Measurements from ENCODE around the gene SEC11A. TPM values are rescaled to one million over a fixed set of nuclear protein-coding genes. Genes with fewer than 3 reads are reported as not detected.

The SEC11A gene
- total and polyA plus RNA-seq, 4 donors, result 108 to 185 (median 130) TPM

- no peaks in the 10 kb centered on the region for H3K9me3 ChIP-seq (ENCODE audit: control insufficient read depth, insufficient read depth, low read length)
- peaks cover 19% of the 10 kb centered on the region for H3K36me3 ChIP-seq (ENCODE audit: control insufficient read depth, insufficient read depth, low read length)
- WGBS (ENCODE audit: insufficient coverage), result no CpG with 5 or more reads among the region's 3 CpGs
- H3K27ac ChIP-seq (ENCODE audit: low read depth, low read length), result no peak overlapping the region
- H3K4me1 ChIP-seq (ENCODE audit: control insufficient read depth, insufficient read depth, low read length), result no peaks in the 10 kb centered on the region
- DNase-seq (ENCODE audit: low read depth in 4 of 6, low spot score in 6 of 6), result peak in 1 of 6 donors; percentile 17
- H3K4me3 ChIP-seq (ENCODE audit: low read depth, low read length), result no peak overlapping the region
- H3K27me3 ChIP-seq (ENCODE audit: control insufficient read depth, insufficient read depth, low read length), result no peaks in the 10 kb centered on the region
These were observed 47.5 kb downstream of the SEC11A start for GRCh38 chr15:84668221-84668982.

DNA sequence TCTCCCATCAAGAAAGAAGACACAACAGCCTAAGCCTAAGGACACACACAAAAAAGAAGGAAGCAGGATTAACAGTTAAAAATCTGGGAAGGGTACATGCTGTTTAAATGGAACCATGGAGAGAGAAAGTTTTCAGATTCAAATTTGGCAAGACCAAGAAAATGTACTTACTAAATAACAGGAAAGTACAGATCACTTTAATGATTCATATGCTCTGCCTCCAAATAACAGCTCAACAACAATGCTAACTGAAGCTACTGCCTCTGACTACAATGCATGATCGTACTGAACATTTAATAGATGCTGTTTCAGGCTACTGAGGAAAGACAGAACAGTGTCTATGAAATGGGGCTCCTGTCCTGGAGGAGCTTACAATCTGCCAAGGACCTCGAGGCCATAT lies 49.6 kb downstream of the SEC11A start:
- no peaks in the 10 kb centered on the region for H3K9me3 ChIP-seq (ENCODE audit: control insufficient read depth, insufficient read depth, low read length)
- H3K27me3 ChIP-seq (ENCODE audit: control insufficient read depth, insufficient read depth, low read length), result no peaks in the 10 kb centered on the region
- peaks cover 16% of the 10 kb centered on the region for H3K36me3 ChIP-seq (ENCODE audit: control insufficient read depth, insufficient read depth, low read length)
- H3K4me1 ChIP-seq (ENCODE audit: control insufficient read depth, insufficient read depth, low read length), result no peaks in the 10 kb centered on the region
- DNase-seq (ENCODE audit: low read depth in 4 of 6, low spot score in 6 of 6), result no peak
- no peak overlapping the region for H3K27ac ChIP-seq (ENCODE audit: low read depth, low read length)
- no peak overlapping the region for H3K4me3 ChIP-seq (ENCODE audit: low read depth, low read length)
- no CpG with 5 or more reads among the region's 2 CpGs for WGBS (ENCODE audit: insufficient coverage)

GRCh38 chr15:84661001-84661400 lies 54.9 kb downstream of the SEC11A start:
- no peaks in the 10 kb centered on the region for H3K9me3 ChIP-seq (ENCODE audit: control insufficient read depth, insufficient read depth, low read length)
- H3K4me1 ChIP-seq (ENCODE audit: control insufficient read depth, insufficient read depth, low read length), result peaks cover 25% of the 10 kb centered on the region
- WGBS (ENCODE audit: insufficient coverage), result 100% methylated on average over 3 of the region's 10 CpGs
- H3K36me3 ChIP-seq (ENCODE audit: control insufficient read depth, insufficient read depth, low read length), result peaks cover 18% of the 10 kb centered on the region
- no peak overlapping the region for H3K4me3 ChIP-seq (ENCODE audit: low read depth, low read length)
- DNase-seq (ENCODE audit: low read depth in 4 of 6, low spot score in 6 of 6), result no peak
- H3K27ac ChIP-seq (ENCODE audit: low read depth, low read length), result no peak overlapping the region
- H3K27me3 ChIP-seq (ENCODE audit: control insufficient read depth, insufficient read depth, low read length), result no peaks in the 10 kb centered on the region

GRCh38 chr15:84659904-84660781 lies 55.8 kb downstream of the SEC11A start:
- Histone ChIP-seq H3K4me3 (ENCODE audit: low read depth, low read length) (no peak overlapping the region), H3K9me3 (ENCODE audit: control insufficient read depth, insufficient read depth, low read length) (no peaks in the 10 kb centered on the region), H3K27ac (ENCODE audit: low read depth, low read length) (no peak overlapping the region), H3K27me3 (ENCODE audit: control insufficient read depth, insufficient read depth, low read length) (no peaks in the 10 kb centered on the region), H3K36me3 (ENCODE audit: control insufficient read depth, insufficient read depth, low read length) (peaks cover 20% of the 10 kb centered on the region), H3K4me1 (ENCODE audit: control insufficient read depth, insufficient read depth, low read length) (peaks cover 32% of the 10 kb centered on the region)
- 100% methylated on average over 1 of the region's 4 CpGs for WGBS (ENCODE audit: insufficient coverage)
- DNase-seq (ENCODE audit: low read depth in 4 of 6, low spot score in 6 of 6), result no peak

DNA sequence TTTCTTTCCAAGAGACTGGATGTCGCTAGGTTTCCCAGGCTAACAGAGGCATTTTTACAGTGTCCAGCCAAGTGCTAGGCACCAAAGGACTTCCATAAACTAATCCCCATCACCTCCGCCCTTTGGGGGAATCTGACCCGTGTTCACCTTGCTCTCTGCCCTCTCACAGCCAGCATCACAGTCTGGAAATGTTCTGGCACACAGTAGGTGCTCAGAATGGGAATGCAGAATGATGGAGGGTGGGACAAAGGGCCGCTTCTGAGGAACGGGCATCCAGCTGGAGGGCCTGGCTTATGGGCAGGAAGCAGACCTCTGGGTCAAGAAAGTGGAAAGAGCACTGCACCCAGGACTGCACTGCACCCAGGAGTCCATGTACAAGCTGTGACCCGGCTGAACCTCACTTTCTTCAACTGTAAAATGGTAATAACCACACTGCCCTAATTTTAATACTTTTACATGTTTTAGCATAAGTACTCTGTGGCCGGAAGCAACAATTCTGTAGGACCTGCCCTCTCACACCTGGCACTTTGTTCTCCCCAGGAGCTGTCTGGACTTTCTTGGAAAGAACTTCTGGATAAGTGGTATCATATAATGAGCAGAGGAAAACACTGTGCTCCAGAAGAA lies 57.0 kb downstream of the SEC11A start:
- H3K27me3 ChIP-seq (ENCODE audit: control insufficient read depth, insufficient read depth, low read length), result no peaks in the 10 kb centered on the region
- 46% methylated on average over 3 of the region's 7 CpGs for WGBS (ENCODE audit: insufficient coverage)
- DNase-seq (ENCODE audit: low read depth in 4 of 6, low spot score in 6 of 6), result no peak
- peak overlapping the region; percentile 52 for H3K4me3 ChIP-seq (ENCODE audit: low read depth, low read length)
- H3K4me1 ChIP-seq (ENCODE audit: control insufficient read depth, insufficient read depth, low read length), result peaks cover 39% of the 10 kb centered on the region
- H3K27ac ChIP-seq (ENCODE audit: low read depth, low read length), result peak overlapping the region; percentile 67
- H3K9me3 ChIP-seq (ENCODE audit: control insufficient read depth, insufficient read depth, low read length), result no peaks in the 10 kb centered on the region
- peaks cover 15% of the 10 kb centered on the region for H3K36me3 ChIP-seq (ENCODE audit: control insufficient read depth, insufficient read depth, low read length)

GRCh38 chr15:84658080-84658787 lies 57.7 kb downstream of the SEC11A start, which contains the start of gene NMB:
Gene NMB (minus strand): TSS chr15:84658199. CDS start chr15:84658152, 47 bp downstream.
- Histone ChIP-seq H3K27me3 (ENCODE audit: control insufficient read depth, insufficient read depth, low read length) (no peaks in the 10 kb centered on the region), H3K4me3 (ENCODE audit: low read depth, low read length) (peak within 1 kb of the TSS; percentile 52), H3K27ac (ENCODE audit: low read depth, low read length) (peak within 1 kb of the TSS; percentile 67), H3K36me3 (ENCODE audit: control insufficient read depth, insufficient read depth, low read length) (peaks cover 12% of the 10 kb centered on the region), H3K9me3 (ENCODE audit: control insufficient read depth, insufficient read depth, low read length) (no peaks in the 10 kb centered on the region), H3K4me1 (ENCODE audit: control insufficient read depth, insufficient read depth, low read length) (peaks cover 45% of the 10 kb centered on the region)
- DNase-seq (ENCODE audit: low read depth in 4 of 6, low spot score in 6 of 6), result peak in 5 of 6 donors; percentile 42 to 89 (median 59)
- WGBS (ENCODE audit: insufficient coverage), result under 1% methylated on average over 61 of the region's 61 CpGs

DNA sequence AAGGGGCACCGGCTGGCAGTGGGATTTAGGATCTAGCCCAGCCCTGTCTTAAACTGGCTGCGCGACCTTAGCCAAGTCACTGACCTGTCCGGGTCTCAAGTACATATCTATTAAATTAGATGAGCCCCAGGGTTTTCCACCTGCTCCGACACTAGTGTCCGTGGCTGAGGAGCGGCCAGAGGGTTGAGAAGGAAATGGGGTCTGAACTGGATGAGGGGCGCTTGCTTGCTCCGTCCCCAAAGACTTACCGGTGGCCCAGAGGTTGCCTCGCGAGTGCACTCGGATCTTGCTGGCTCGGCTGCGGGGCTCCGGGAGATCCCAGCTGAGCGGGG lies 58.2 kb downstream of the SEC11A start:
- DNase-seq (ENCODE audit: low read depth in 4 of 6, low spot score in 6 of 6), result no peak
- Histone ChIP-seq H3K4me3 (ENCODE audit: low read depth, low read length) (peak overlapping the region; percentile 52), H3K4me1 (ENCODE audit: control insufficient read depth, insufficient read depth, low read length) (peaks cover 50% of the 10 kb centered on the region), H3K27ac (ENCODE audit: low read depth, low read length) (peak overlapping the region; percentile 47), H3K9me3 (ENCODE audit: control insufficient read depth, insufficient read depth, low read length) (no peaks in the 10 kb centered on the region), H3K36me3 (ENCODE audit: control insufficient read depth, insufficient read depth, low read length) (peaks cover 12% of the 10 kb centered on the region), H3K27me3 (ENCODE audit: control insufficient read depth, insufficient read depth, low read length) (no peaks in the 10 kb centered on the region)
- WGBS (ENCODE audit: insufficient coverage), result 7% methylated on average over 15 of the region's 17 CpGs

GRCh38 chr15:84656972-84657371 lies 59.0 kb downstream of the SEC11A start:
- 94% methylated on average over 7 of the region's 7 CpGs for WGBS (ENCODE audit: insufficient coverage)
- DNase-seq (ENCODE audit: low read depth in 4 of 6, low spot score in 6 of 6), result no peak
- Histone ChIP-seq H3K4me3 (ENCODE audit: low read depth, low read length) (no peak overlapping the region), H3K36me3 (ENCODE audit: control insufficient read depth, insufficient read depth, low read length) (peaks cover 12% of the 10 kb centered on the region), H3K9me3 (ENCODE audit: control insufficient read depth, insufficient read depth, low read length) (no peaks in the 10 kb centered on the region), H3K27ac (ENCODE audit: low read depth, low read length) (no peak overlapping the region), H3K27me3 (ENCODE audit: control insufficient read depth, insufficient read depth, low read length) (no peaks in the 10 kb centered on the region), H3K4me1 (ENCODE audit: control insufficient read depth, insufficient read depth, low read length) (peaks cover 51% of the 10 kb centered on the region)
